ENCODE measurements around the gene ABLIM2. TPM values are rescaled to one million over a fixed set of nuclear protein-coding genes. Genes with fewer than 3 reads are reported as not detected.

The ABLIM2 gene
- total and polyA plus RNA-seq, 2 experiments from 2014 or later: 4.9 to 5.8 TPM

GRCh38 chr4:8047837-8048678, 110.6 kb downstream of the ABLIM2 start:
- Histone ChIP-seq H3K4me1 (ENCODE audit: low read depth) (peaks cover 24% of the 10 kb centered on the region), H3K27me3 (no peaks in the 10 kb centered on the region), H3K27ac (no peak overlapping the region), H3K4me3 (no peak overlapping the region), H3K9me3 (ENCODE audit: low read depth) (no peaks in the 10 kb centered on the region), H3K36me3 (no peaks in the 10 kb centered on the region)
- no peak for TF ChIP-seq CTCF (IDR thresholded peaks at IDR 0.05; ENCODE audit: low read depth, low read length)
- no peak for DNase-seq (ENCODE audit: low read depth in 1 of 2, low spot score in 1 of 2)

GRCh38 chr4:8046925-8047541, 111.6 kb downstream of the ABLIM2 start:
- Histone ChIP-seq H3K36me3 (no peaks in the 10 kb centered on the region), H3K27ac (no peak overlapping the region), H3K27me3 (no peaks in the 10 kb centered on the region), H3K4me3 (no peak overlapping the region), H3K9me3 (ENCODE audit: low read depth) (no peaks in the 10 kb centered on the region), H3K4me1 (ENCODE audit: low read depth) (peaks cover 24% of the 10 kb centered on the region)
- TF ChIP-seq CTCF (IDR thresholded peaks at IDR 0.05; ENCODE audit: low read depth, low read length): no peak
- DNase-seq (ENCODE audit: low read depth in 1 of 2, low spot score in 1 of 2): no peak

GRCh38 chr4:8045909-8046308, 112.7 kb downstream of the ABLIM2 start:
- TF ChIP-seq CTCF (IDR thresholded peaks at IDR 0.05; ENCODE audit: low read depth, low read length): no peak
- no peak for DNase-seq (ENCODE audit: low read depth in 1 of 2, low spot score in 1 of 2)
- Histone ChIP-seq H3K27me3 (no peaks in the 10 kb centered on the region), H3K4me1 (ENCODE audit: low read depth) (peaks cover 17% of the 10 kb centered on the region), H3K4me3 (no peak overlapping the region), H3K27ac (no peak overlapping the region), H3K36me3 (no peaks in the 10 kb centered on the region), H3K9me3 (ENCODE audit: low read depth) (no peaks in the 10 kb centered on the region)

GRCh38 chr4:8044699-8045098, 113.9 kb downstream of the ABLIM2 start:
- H3K27ac ChIP-seq: no peak overlapping the region
- H3K4me3 ChIP-seq: no peak overlapping the region
- H3K9me3 ChIP-seq (ENCODE audit: low read depth): no peaks in the 10 kb centered on the region
- peaks cover 5% of the 10 kb centered on the region for H3K4me1 ChIP-seq (ENCODE audit: low read depth)
- no peaks in the 10 kb centered on the region for H3K36me3 ChIP-seq
- no peaks in the 10 kb centered on the region for H3K27me3 ChIP-seq
- TF ChIP-seq CTCF (IDR thresholded peaks at IDR 0.05; ENCODE audit: low read depth, low read length): no peak
- no peak for DNase-seq (ENCODE audit: low read depth in 1 of 2, low spot score in 1 of 2)

GRCh38 chr4:8044244-8044643, 114.4 kb downstream of the ABLIM2 start:
- no peaks in the 10 kb centered on the region for H3K36me3 ChIP-seq
- H3K9me3 ChIP-seq (ENCODE audit: low read depth): no peaks in the 10 kb centered on the region
- no peaks in the 10 kb centered on the region for H3K27me3 ChIP-seq
- peaks cover 3% of the 10 kb centered on the region for H3K4me1 ChIP-seq (ENCODE audit: low read depth)
- H3K27ac ChIP-seq: no peak overlapping the region
- no peak for DNase-seq (ENCODE audit: low read depth in 1 of 2, low spot score in 1 of 2)
- TF ChIP-seq CTCF (IDR thresholded peaks at IDR 0.05; ENCODE audit: low read depth, low read length): no peak
- no peak overlapping the region for H3K4me3 ChIP-seq

Measured in cardiac muscle cell (in vitro differentiated cells and primary cell).